Measurements from ENCODE around the gene ZNF491. TPM values are rescaled to one million over a fixed set of nuclear protein-coding genes. Genes with fewer than 3 reads are reported as not detected.

ZNF491 gene
- polyA plus RNA-seq, 1 donor (not counting 4 experiments of a cell fraction or from before 2014, with no cell fraction given): 0.76 TPM

- no peaks in the 10 kb centered on the region for H3K9me3 ChIP-seq (ENCODE audit: control insufficient read depth, low read depth, low read length)
- H3K27me3 ChIP-seq (ENCODE audit: control insufficient read depth, extremely low read depth, insufficient read depth, low read length): no peaks in the 10 kb centered on the region
- no peaks in the 10 kb centered on the region for H3K79me2 ChIP-seq (ENCODE audit: control insufficient read depth, insufficient read depth, low read length)
- no peak overlapping the region for H3K27ac ChIP-seq (ENCODE audit: control insufficient read depth, insufficient read depth, low read length)
- H3K4me3 ChIP-seq (ENCODE audit: control insufficient read depth in 2 of 3, extremely low read depth in 1 of 3, insufficient read depth in 2 of 3, low read depth in 1 of 3, low read length in 3 of 3): no peak overlapping the region
- H4K20me1 ChIP-seq (ENCODE audit: control insufficient read depth, extremely low read depth, insufficient read depth, low read length): no peaks in the 10 kb centered on the region
- dilution Hi-C loops (cut with MboI; ENCODE audit: extremely low pct_ligation_motif_present, low sequenced_read_pairs): no loop called here
- H3K4me1 ChIP-seq (ENCODE audit: control insufficient read depth, extremely low read depth, insufficient read depth, low read length): peaks cover 9% of the 10 kb centered on the region
- no peaks in the 10 kb centered on the region for H3K9me1 ChIP-seq (ENCODE audit: control insufficient read depth, extremely low read depth, insufficient read depth, low read length)
- no peaks in the 10 kb centered on the region for H3K36me3 ChIP-seq (ENCODE audit: control insufficient read depth in 2 of 2, extremely low read depth in 1 of 2, insufficient read depth in 2 of 2, low read length in 2 of 2)
- H3K9ac ChIP-seq (ENCODE audit: control insufficient read depth, extremely low read depth, insufficient read depth, low read length): no peak overlapping the region
- FAIRE-seq: peak; percentile 80
- TF ChIP-seq, protein P1, sequence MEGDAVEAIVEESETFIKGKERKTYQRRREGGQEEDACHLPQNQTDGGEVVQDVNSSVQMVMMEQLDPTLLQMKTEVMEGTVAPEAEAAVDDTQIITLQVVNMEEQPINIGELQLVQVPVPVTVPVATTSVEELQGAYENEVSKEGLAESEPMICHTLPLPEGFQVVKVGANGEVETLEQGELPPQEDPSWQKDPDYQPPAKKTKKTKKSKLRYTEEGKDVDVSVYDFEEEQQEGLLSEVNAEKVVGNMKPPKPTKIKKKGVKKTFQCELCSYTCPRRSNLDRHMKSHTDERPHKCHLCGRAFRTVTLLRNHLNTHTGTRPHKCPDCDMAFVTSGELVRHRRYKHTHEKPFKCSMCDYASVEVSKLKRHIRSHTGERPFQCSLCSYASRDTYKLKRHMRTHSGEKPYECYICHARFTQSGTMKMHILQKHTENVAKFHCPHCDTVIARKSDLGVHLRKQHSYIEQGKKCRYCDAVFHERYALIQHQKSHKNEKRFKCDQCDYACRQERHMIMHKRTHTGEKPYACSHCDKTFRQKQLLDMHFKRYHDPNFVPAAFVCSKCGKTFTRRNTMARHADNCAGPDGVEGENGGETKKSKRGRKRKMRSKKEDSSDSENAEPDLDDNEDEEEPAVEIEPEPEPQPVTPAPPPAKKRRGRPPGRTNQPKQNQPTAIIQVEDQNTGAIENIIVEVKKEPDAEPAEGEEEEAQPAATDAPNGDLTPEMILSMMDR (optimal IDR thresholded peaks at IDR 0.05 in 1 of 3, IDR thresholded peaks at IDR 0.05 in 1 of 3, conservative IDR thresholded peaks at IDR 0.05 in 1 of 3; ENCODE audit: extremely low read depth in 1 of 3, insufficient read depth in 2 of 3, low read length in 3 of 3): peak; percentile 86 to 91 (median 87)
- no peak for TF ChIP-seq EZH2 (IDR thresholded peaks at IDR 0.05; ENCODE audit: low read length)
- DNase-seq (ENCODE audit: low read depth, low spot score): peak; percentile 66
- no peak overlapping the region for H2AFZ ChIP-seq (ENCODE audit: control insufficient read depth, low read length)
- peak overlapping the region; percentile 90 for H3K4me2 ChIP-seq (ENCODE audit: control insufficient read depth, extremely low read depth, insufficient read depth, low read depth, low read length)
These were observed 832 bp upstream of the ZNF491 start for GRCh38 chr19:11797491-11797890.

GRCh38 chr19:11806354-11807098 is 8.2 kb downstream of the ZNF491 start:
- no peak for DNase-seq (ENCODE audit: low read depth, low spot score)
- Histone ChIP-seq H3K4me3 (ENCODE audit: control insufficient read depth in 2 of 3, extremely low read depth in 1 of 3, insufficient read depth in 2 of 3, low read depth in 1 of 3, low read length in 3 of 3) (no peak overlapping the region), H4K20me1 (ENCODE audit: control insufficient read depth, extremely low read depth, insufficient read depth, low read length) (no peaks in the 10 kb centered on the region), H3K36me3 (ENCODE audit: control insufficient read depth in 2 of 2, extremely low read depth in 1 of 2, insufficient read depth in 2 of 2, low read length in 2 of 2) (no peaks in the 10 kb centered on the region), H3K4me2 (ENCODE audit: control insufficient read depth, extremely low read depth, insufficient read depth, low read depth, low read length) (no peak overlapping the region), H3K4me1 (ENCODE audit: control insufficient read depth, extremely low read depth, insufficient read depth, low read length) (no peaks in the 10 kb centered on the region), H3K9me3 (ENCODE audit: control insufficient read depth, low read depth, low read length) (peaks cover 18% of the 10 kb centered on the region), H3K9me1 (ENCODE audit: control insufficient read depth, extremely low read depth, insufficient read depth, low read length) (no peaks in the 10 kb centered on the region), H2AFZ (ENCODE audit: control insufficient read depth, low read length) (no peak overlapping the region), H3K27me3 (ENCODE audit: control insufficient read depth, extremely low read depth, insufficient read depth, low read length) (no peaks in the 10 kb centered on the region), H3K27ac (ENCODE audit: control insufficient read depth, insufficient read depth, low read length) (no peak overlapping the region), H3K79me2 (ENCODE audit: control insufficient read depth, insufficient read depth, low read length) (no peaks in the 10 kb centered on the region), H3K9ac (ENCODE audit: control insufficient read depth, extremely low read depth, insufficient read depth, low read length) (no peak overlapping the region)
- dilution Hi-C loops (cut with MboI; ENCODE audit: extremely low pct_ligation_motif_present, low sequenced_read_pairs): no loop called here
- no peak for TF ChIP-seq EZH2 (IDR thresholded peaks at IDR 0.05; ENCODE audit: low read length)
- TF ChIP-seq, protein P1 (optimal IDR thresholded peaks at IDR 0.05 in 1 of 3, IDR thresholded peaks at IDR 0.05 in 1 of 3, conservative IDR thresholded peaks at IDR 0.05 in 1 of 3; ENCODE audit: extremely low read depth in 1 of 3, insufficient read depth in 2 of 3, low read length in 3 of 3): no peak
- no peak for FAIRE-seq
